C4-2B (cell line): Measurements from ENCODE around the gene PKM.

Source experiments
- H3K27ac ChIP-seq: fragments of 450-650 bp; 2 replicates; pipeline ENCODE4 v1.5.1; 2017
- CTCF ChIP-seq: fragments of 450-650 bp; conservative IDR thresholded peaks from 2 replicates; pipeline ENCODE4 v1.5.1; 2017; ENCODE audit warnings: mild to moderate bottlenecking
- ZFX ChIP-seq: fragments of 450-650 bp; IDR thresholded peaks from 2 replicates; pipeline ENCODE4 v1.6.1; 2017

The PKM gene

GRCh38 chr15:72205273-72205672 is 25.7 kb downstream of the PKM start:
- TF ChIP-seq CTCF (no peak), ZFX (no peak)
- no peak overlapping the region for H3K27ac ChIP-seq

- TF ChIP-seq ZFX = no peak
- no peak for TF ChIP-seq CTCF
- H3K27ac ChIP-seq = no peak overlapping the region
These were observed 27.5 kb downstream of the PKM start for GRCh38 chr15:72203507-72203837.

- H3K27ac ChIP-seq = no peak overlapping the region
- no peak for TF ChIP-seq CTCF
- TF ChIP-seq ZFX = no peak
These were observed 28.0 kb downstream of the PKM start for GRCh38 chr15:72202801-72203506.

- TF ChIP-seq ZFX (no peak), CTCF (no peak)
These were observed 28.7 kb downstream of the PKM start for GRCh38 chr15:72202302-72202701.

GRCh38 chr15:72201391-72201921 is 29.5 kb downstream of the PKM start:
- TF ChIP-seq ZFX = no peak
- TF ChIP-seq CTCF = no peak
- H3K27ac ChIP-seq = no peak overlapping the region

More at GRCh38 chr15:72202302-72202701, 28.7 kb downstream of the PKM start:
- H3K27ac ChIP-seq = no peak overlapping the region

- no peak overlapping the region for H3K27ac ChIP-seq
These were observed 30.4 kb downstream of the PKM start for GRCh38 chr15:72200395-72201237.

More at GRCh38 chr15:72200395-72201237, 30.4 kb downstream of the PKM start:
- TF ChIP-seq ZFX (no peak), CTCF (no peak)
